Activated naive CD4-positive, alpha-beta T cell treated with anti-CD3 and anti-CD28 coated beads for 36 hours (primary cell): ENCODE data around the gene PLPP6. TPM values are rescaled to one million over a fixed set of nuclear protein-coding genes. Genes with fewer than 3 reads are reported as not detected.

Source experiments
- CTCF ChIA-PET: fragments of 350-600 bp; sonication (Branson Sonifier 250); formaldehyde crosslinking; loops from one replicate; lab custom pipeline; 2021; ENCODE audit warnings: antibody characterized with exemption; lab: Charles Lee
- DNase-seq: peaks from one replicate; pipeline ENCODE4 v3.0.0-alpha.2; 2020
- H3K27ac Mint-ChIP-seq: one replicate; pipeline ENCODE4 v1.8.0; 2021; ENCODE audit warnings: mild to moderate bottlenecking, mixed read lengths
- H3K27me3 Mint-ChIP-seq: one replicate; pipeline ENCODE4 v1.8.0; 2021; ENCODE audit warnings: low read depth, mixed read lengths
- H3K36me3 Mint-ChIP-seq: one replicate; pipeline ENCODE4 v1.8.0; 2021; ENCODE audit warnings: low read depth, mixed read lengths
- H3K4me1 Mint-ChIP-seq: one replicate; pipeline ENCODE4 v1.8.0; 2021; ENCODE audit warnings: low read depth, mixed read lengths
- H3K4me3 Mint-ChIP-seq: one replicate; pipeline ENCODE4 v1.8.0; 2021; ENCODE audit warnings: mild to moderate bottlenecking, moderate library complexity, mixed read lengths
- H3K9me3 Mint-ChIP-seq: one replicate; pipeline ENCODE4 v1.8.0; 2021; ENCODE audit warnings: mixed read lengths
- intact Hi-C: fragments of 100-400 bp; cut with micrococcal nuclease; formaldehyde crosslinking; loops from one replicate; pipeline ENCODE4 v1.15.1; 2023
- total RNA-seq, 2 experiments: library from RNA; stranded (reverse); gene quantifications; one replicate each; pipeline ENCODE4 v1.2.3, GENCODE V29; 2021

The PLPP6 gene
- total RNA-seq, 2 experiments from 2014 or later, result 4.6 to 5.3 TPM

DNA sequence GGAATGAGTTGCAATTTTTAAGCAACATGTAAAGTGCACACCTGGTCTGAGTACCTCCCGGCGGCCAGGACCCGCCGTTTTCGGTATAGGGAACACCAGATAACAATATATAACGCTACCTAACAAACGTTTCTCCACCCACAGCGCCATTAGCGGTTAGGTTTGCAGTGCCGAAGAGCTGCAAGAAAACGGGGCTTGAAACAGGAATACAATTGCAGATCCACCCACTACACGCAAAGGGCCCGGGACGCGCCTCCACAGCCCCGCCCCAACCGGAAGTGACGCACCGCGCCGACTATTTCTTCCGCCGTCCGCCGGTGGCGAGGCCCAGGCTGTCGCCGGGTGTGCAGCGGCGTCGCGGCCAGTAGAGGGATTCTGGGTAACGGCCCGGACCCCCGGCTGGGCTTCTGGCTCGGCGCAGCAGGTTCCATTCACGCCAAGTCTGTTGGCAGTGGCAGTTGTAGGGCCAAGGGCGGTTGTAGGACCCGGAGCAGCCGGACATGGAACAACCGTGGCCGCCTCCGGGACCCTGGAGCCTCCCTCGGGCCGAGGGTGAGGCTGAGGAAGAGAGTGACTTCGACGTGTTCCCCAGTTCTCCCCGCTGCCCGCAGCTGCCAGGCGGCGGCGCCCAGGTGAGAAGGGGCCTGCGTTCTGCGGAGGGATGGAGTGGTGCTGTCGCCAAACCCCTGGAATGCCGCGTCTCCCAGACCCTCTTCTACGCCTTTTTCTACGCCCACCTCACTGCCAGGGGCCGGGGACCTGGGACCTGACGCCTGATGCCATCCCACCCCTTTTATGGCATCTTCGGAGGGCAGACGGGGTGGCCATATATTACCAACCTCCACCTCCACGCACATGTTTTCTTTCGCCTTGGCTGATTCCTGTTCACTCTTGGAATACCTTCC, 17.4 kb downstream of the PLPP6 start, which contains the start of gene CDC37L1:
TSS of gene CDC37L1 (plus strand) at position 302 of the 905 bp plus-strand sequence. CDS start at position 501, 199 bp downstream.
- CTCF ChIA-PET, result interaction anchor here (0.7 to 1.1 kb wide), 3 partner anchors 23 to 63 kb away, joined by 3 to 7 read pairs (median 5); partner anchors contain the start of gene AK3
- Mint-ChIP-seq H3K27me3 (no peaks in the 10 kb centered on the region), H3K4me3 (no peak within 1 kb of the TSS), H3K27ac (no peak within 1 kb of the TSS), H3K36me3 (peaks cover 6% of the 10 kb centered on the region), H3K9me3 (no peaks in the 10 kb centered on the region), H3K4me1 (peaks cover 17% of the 10 kb centered on the region)
- DNase-seq, result peak; percentile 99
- intact Hi-C loops, result loop anchor here (1.0 to 10.0 kb wide), 14 partner anchors 8 to 1328 kb away; partner anchors contain the start of genes AK3, JAK2, PLGRKT and PLPP6

DNA sequence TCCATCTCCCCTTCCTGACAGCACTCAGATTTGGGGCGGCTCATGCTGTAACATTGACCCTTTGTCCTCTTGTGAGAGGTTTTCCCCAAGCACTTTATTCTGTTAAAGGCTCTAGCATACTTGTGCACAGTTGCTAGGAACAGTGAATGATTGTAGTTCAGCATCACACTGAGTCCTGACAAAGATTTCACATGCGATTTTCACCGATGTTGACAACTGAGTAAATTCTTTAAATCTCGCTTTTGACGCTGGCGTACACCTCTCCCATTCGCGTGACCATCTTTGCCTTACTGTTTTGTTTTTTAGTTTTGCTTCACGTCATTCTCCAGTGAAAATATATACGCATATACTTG, 18.1 kb downstream of the PLPP6 start:
- no peaks in the 10 kb centered on the region for H3K27me3 Mint-ChIP-seq
- CTCF ChIA-PET, result interaction anchor here (0.6 to 0.9 kb wide), 3 partner anchors 15 to 105 kb away, joined by 3 to 5 read pairs (median 3); no protein-coding TSS in a partner anchor
- peaks cover 9% of the 10 kb centered on the region for H3K36me3 Mint-ChIP-seq
- no peak overlapping the region for H3K4me3 Mint-ChIP-seq
- peaks cover 21% of the 10 kb centered on the region for H3K4me1 Mint-ChIP-seq
- peak; percentile 14 for DNase-seq
- no peaks in the 10 kb centered on the region for H3K9me3 Mint-ChIP-seq
- intact Hi-C loops, result no loop called here
- H3K27ac Mint-ChIP-seq, result no peak overlapping the region

DNA sequence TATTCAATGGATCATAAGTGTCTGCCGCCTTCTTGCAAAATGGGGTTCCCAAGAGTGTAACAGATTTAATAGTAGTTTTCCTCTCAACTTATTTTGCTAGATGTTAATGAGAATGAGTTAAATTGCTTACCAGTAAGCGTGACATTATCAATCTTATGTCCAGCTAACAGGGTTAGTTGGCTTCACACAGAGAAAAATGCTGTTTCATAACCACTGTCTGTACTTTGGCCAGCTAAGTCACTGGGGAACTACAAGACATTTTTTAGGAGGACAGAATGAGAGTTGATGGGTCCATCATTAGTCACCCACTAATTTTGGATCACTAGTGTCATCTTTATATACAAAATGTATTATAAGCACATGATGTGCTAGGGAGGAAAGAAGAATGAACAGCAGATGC, 18.7 kb downstream of the PLPP6 start:
- no peak for DNase-seq
- intact Hi-C loops, result no loop called here
- Mint-ChIP-seq H3K36me3 (peaks cover 11% of the 10 kb centered on the region), H3K9me3 (no peaks in the 10 kb centered on the region), H3K27ac (no peak overlapping the region), H3K4me3 (no peak overlapping the region), H3K4me1 (peaks cover 22% of the 10 kb centered on the region), H3K27me3 (no peaks in the 10 kb centered on the region)
- CTCF ChIA-PET, result interaction anchor here (0.6 to 1.2 kb wide), 4 partner anchors 16 to 134 kb away, joined by 3 read pairs; no protein-coding TSS in a partner anchor

DNA sequence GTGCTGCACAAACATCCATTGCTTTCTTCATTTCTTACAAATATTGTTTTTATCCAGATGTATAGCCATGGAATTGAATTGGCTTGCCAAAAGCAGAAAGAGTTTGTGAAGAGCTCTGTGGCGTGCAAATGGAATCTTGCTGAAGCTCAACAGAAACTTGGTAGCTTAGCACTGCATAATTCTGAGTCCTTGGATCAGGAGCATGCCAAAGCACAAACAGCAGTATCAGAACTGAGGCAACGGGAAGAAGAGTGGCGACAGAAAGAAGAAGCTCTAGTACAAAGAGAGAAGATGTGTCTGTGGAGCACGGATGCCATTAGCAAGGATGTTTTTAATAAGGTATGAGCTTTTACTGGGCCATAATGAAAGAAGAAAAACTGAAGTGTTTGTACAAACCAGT, 22.7 kb downstream of the PLPP6 start:
- CTCF ChIA-PET, result interaction anchor here (0.8 kb wide), 1 partner anchor 53 kb away, joined by 5 read pairs; no protein-coding TSS in a partner anchor
- no peaks in the 10 kb centered on the region for H3K9me3 Mint-ChIP-seq
- intact Hi-C loops, result no loop called here
- no peak for DNase-seq
- H3K36me3 Mint-ChIP-seq, result peaks cover 14% of the 10 kb centered on the region
- H3K27me3 Mint-ChIP-seq, result no peaks in the 10 kb centered on the region
- no peak overlapping the region for H3K4me3 Mint-ChIP-seq
- no peak overlapping the region for H3K27ac Mint-ChIP-seq
- H3K4me1 Mint-ChIP-seq, result peaks cover 37% of the 10 kb centered on the region

DNA sequence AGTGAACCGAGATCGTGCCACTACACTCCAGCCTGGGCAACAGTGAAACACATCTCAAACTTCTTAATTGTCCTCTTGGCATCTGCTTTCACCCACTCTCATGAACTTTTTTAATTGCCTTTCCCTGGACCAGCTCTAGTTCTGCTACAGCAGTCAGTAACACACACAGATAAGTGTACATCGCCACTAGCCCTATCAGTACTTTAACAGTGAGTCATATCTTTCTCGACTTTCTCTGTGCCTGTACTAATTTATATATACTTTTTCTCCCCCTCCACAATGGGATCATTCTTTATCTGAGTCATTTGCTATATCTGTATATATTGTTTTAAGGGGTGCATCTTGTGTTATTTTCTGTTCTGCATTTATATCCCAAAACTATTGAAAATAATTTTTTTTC, 24.0 kb downstream of the PLPP6 start:
- peaks cover 17% of the 10 kb centered on the region for H3K36me3 Mint-ChIP-seq
- intact Hi-C loops, result no loop called here
- CTCF ChIA-PET, result no interaction called here

DNA sequence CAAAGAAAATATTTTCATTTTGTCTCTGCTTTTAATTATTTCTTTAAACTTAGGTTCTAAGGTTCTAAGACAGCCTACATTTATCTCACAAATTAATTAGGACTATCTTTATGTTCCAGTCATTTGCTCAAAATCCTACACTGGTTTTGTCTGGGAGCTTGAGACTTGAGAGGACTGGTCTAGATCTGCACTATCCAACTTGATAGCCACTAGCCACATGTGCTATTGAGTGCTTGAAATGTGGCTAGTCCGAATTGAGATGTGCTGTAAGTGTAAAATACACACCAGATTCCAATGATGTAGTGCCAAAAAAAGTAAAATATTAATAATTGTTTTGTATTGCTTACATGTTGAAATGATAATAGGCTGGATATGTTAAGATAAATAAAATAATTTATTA, 24.5 kb downstream of the PLPP6 start:
- H3K4me1 Mint-ChIP-seq, result peaks cover 54% of the 10 kb centered on the region
- no peak overlapping the region for H3K4me3 Mint-ChIP-seq
- no peaks in the 10 kb centered on the region for H3K9me3 Mint-ChIP-seq
- peaks cover 20% of the 10 kb centered on the region for H3K36me3 Mint-ChIP-seq
- no peak for DNase-seq
- H3K27me3 Mint-ChIP-seq, result no peaks in the 10 kb centered on the region
- intact Hi-C loops, result no loop called here
- H3K27ac Mint-ChIP-seq, result no peak overlapping the region
- CTCF ChIA-PET, result no interaction called here

More for the DNA sequence above, 24.0 kb downstream of the PLPP6 start:
- no peak overlapping the region for H3K27ac Mint-ChIP-seq
- DNase-seq, result no peak
- no peaks in the 10 kb centered on the region for H3K9me3 Mint-ChIP-seq
- peaks cover 50% of the 10 kb centered on the region for H3K4me1 Mint-ChIP-seq
- H3K4me3 Mint-ChIP-seq, result no peak overlapping the region
- no peaks in the 10 kb centered on the region for H3K27me3 Mint-ChIP-seq

DNA sequence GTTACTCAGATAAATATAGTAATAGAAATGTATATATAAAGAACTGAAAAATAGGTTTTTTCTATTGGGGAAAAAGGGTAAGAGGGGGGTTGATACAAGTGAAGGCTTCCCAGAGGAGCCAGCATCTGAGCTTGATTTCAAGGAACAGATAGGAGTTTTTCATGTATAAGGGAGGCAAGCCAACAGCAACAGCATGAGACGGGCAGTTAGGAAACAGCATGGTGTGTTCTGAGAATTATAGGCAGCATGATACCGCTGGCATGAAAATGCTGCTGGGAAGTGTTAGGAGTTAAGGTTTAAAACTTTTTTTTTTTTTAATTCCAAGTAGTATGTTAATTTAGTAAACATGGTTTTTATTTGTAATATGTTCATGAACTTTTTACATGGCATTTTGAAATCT, 26.9 kb downstream of the PLPP6 start:
- intact Hi-C loops, result loop anchor here (1.0 kb wide), 1 partner anchor 10 kb away; the partner anchor contains the start of gene CDC37L1
- no peak overlapping the region for H3K27ac Mint-ChIP-seq
- H3K4me1 Mint-ChIP-seq, result peaks cover 52% of the 10 kb centered on the region

DNA sequence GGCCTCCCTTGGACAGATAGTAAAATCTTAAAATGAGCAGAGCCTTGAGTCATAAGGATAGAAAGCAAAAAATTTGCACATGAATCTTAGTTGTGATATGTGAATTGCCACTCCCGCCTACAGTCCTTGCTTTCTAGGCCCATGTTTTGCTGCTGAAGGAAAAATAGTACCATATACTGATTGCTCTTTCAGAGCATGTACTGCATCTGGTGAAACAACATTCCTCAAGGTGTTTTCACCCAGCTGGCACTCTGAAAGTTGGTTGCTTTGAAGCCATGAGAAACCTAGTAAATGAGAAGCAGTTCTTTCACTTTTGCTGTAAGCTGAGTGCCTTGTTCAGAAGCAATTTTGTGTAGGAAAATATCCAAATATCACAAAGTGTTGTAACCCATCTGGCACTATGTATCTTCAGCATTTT, 27.6 kb downstream of the PLPP6 start:
- Mint-ChIP-seq H3K4me3 (no peak overlapping the region), H3K9me3 (no peaks in the 10 kb centered on the region), H3K4me1 (peaks cover 49% of the 10 kb centered on the region), H3K27me3 (no peaks in the 10 kb centered on the region), H3K27ac (peak overlapping the region; percentile 22), H3K36me3 (peaks cover 22% of the 10 kb centered on the region)
- CTCF ChIA-PET, result no interaction called here
- peak; percentile 41 for DNase-seq
- intact Hi-C loops, result loop anchor here (1.0 kb wide), 1 partner anchor 10 kb away; the partner anchor contains the start of gene CDC37L1

More for the DNA sequence above, 26.9 kb downstream of the PLPP6 start:
- H3K27me3 Mint-ChIP-seq, result no peaks in the 10 kb centered on the region
- DNase-seq, result no peak
- CTCF ChIA-PET, result no interaction called here
- no peaks in the 10 kb centered on the region for H3K9me3 Mint-ChIP-seq
- H3K36me3 Mint-ChIP-seq, result peaks cover 20% of the 10 kb centered on the region
- no peak overlapping the region for H3K4me3 Mint-ChIP-seq

DNA sequence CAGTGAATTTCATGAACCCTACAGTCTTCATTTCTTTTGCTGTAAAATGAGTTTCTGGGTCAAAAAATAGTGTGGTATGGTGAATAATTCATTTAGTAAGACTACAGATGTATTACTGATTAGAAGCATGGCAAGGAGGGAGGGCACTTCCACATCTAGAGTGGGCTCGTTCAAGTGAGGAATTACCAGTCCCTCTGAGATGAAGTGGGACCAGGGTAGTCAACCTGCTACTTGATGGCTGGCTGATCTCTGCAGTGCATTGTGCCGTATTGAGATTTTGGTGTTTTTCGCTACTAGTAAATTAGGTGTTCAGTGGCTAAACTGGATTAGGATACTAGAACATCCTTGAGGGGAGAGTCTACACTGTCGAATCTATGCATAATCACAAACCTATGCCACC, 28.1 kb downstream of the PLPP6 start:
- no peak overlapping the region for H3K4me3 Mint-ChIP-seq
- peaks cover 45% of the 10 kb centered on the region for H3K4me1 Mint-ChIP-seq
- H3K27me3 Mint-ChIP-seq, result no peaks in the 10 kb centered on the region
- CTCF ChIA-PET, result no interaction called here
- no peaks in the 10 kb centered on the region for H3K9me3 Mint-ChIP-seq
- H3K36me3 Mint-ChIP-seq, result peaks cover 22% of the 10 kb centered on the region
- intact Hi-C loops, result no loop called here
- DNase-seq, result no peak
- peak overlapping the region; percentile 17 for H3K27ac Mint-ChIP-seq

DNA sequence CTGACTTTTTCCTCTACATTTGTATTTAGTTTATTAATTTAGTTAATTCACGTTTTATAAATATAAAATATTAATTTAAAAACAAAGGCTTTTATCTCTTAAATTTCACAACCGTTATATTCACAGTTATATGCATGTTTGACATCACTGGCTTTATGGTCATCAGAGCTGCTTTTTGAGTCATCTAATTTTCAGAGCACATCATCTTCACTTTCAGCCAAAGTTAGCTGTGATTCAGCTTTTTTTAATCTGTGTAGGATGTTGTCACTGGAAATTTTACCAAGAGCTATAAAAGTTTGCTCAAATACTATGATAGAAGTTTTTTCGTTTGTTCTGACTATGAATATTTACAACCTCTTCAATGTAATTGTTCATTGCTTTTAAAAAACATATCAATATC, 29.7 kb downstream of the PLPP6 start:
- intact Hi-C loops, result no loop called here
- no peak for DNase-seq
- peaks cover 16% of the 10 kb centered on the region for H3K36me3 Mint-ChIP-seq
- no peak overlapping the region for H3K4me3 Mint-ChIP-seq
- H3K9me3 Mint-ChIP-seq, result no peaks in the 10 kb centered on the region
- peaks cover 44% of the 10 kb centered on the region for H3K4me1 Mint-ChIP-seq
- no peaks in the 10 kb centered on the region for H3K27me3 Mint-ChIP-seq
- CTCF ChIA-PET, result interaction anchor here (0.7 to 0.8 kb wide), 2 partner anchors 9 to 1984 kb away, joined by 3 read pairs; no protein-coding TSS in a partner anchor
- no peak overlapping the region for H3K27ac Mint-ChIP-seq

DNA sequence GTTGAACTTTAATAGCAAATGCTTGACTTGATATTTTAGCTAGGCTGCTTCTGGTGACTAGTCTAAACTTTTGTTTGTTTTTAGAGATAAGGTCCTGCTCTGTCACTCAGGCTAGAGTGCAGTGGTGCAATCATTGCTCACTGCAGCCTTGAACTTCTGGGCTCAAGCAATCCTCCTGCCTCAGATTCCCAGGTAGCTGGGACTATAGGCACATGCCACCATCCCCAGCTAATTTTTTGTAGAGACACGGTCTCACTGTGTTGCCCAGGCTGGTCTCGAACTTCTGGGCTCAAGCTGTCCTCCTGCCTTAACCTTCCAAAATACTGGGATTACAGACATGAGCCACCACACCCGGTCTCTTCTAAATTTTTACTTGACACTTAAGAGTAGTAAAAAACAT, 38.0 kb downstream of the PLPP6 start:
- Mint-ChIP-seq H3K27me3 (no peaks in the 10 kb centered on the region), H3K27ac (no peak overlapping the region), H3K36me3 (peaks cover 26% of the 10 kb centered on the region), H3K4me3 (no peak overlapping the region), H3K9me3 (no peaks in the 10 kb centered on the region), H3K4me1 (peaks cover 29% of the 10 kb centered on the region)
- intact Hi-C loops, result no loop called here
- no peak for DNase-seq
- CTCF ChIA-PET, result no interaction called here

DNA sequence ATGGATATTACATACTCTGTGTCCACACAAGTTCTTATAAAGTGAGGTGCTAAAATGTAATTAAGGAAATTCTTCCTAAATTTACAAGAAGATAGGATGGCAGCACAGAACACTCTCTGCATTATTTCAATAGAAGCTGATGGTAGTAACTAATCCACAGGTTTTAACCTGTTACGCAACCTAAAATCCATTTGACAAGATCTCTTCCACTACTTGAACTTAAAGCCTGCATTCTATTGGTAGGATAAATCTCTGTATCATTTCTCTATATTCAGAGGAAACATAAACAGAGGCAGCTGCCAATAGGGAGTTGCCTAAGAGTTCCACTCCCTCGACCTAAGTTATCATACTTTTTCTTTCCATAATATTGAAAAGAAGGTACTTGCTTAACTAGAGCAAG, 38.8 kb downstream of the PLPP6 start:
- peaks cover 29% of the 10 kb centered on the region for H3K36me3 Mint-ChIP-seq
- intact Hi-C loops, result no loop called here
- no peak for DNase-seq
- H3K9me3 Mint-ChIP-seq, result no peaks in the 10 kb centered on the region
- CTCF ChIA-PET, result interaction anchor here (0.6 to 0.7 kb wide), 2 partner anchors 9 to 45 kb away, joined by 3 read pairs; no protein-coding TSS in a partner anchor
- H3K27ac Mint-ChIP-seq, result no peak overlapping the region
- H3K27me3 Mint-ChIP-seq, result no peaks in the 10 kb centered on the region
- H3K4me1 Mint-ChIP-seq, result peaks cover 24% of the 10 kb centered on the region
- no peak overlapping the region for H3K4me3 Mint-ChIP-seq
